Measurements from ENCODE around the gene FGR. TPM values are rescaled to one million over a fixed set of nuclear protein-coding genes. Genes with fewer than 3 reads are reported as not detected.

The FGR gene
- total RNA-seq, 1 donor from 2014 or later, result 15.3 TPM

DNA sequence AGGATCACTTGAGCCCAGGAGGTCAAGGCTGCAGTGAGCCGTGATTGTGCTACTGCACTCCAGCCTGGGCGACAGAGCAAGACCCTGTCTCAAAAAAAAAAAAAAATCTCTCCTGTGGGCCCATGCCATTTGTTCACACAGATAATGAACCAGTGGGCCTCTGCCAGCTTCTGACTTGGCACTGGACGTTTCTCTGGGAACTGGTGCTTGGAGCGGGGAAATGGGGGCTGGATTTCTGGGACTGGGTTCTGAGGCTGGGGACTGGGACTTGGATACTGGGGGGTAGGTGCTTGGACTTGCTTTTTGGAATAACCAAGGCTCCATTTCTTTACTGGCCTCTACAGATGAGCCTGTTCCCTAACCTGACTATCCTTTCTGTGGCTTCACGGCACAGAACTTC, 27.3 kb upstream of the FGR start:
- DNase-seq (ENCODE audit: low spot score) (no peak), ATAC-seq (no peak)
- intact Hi-C loops (cut with DNase I), result loop anchor here (2.0 kb wide), 1 partner anchor 53 kb away; no protein-coding TSS in a partner anchor

DNA sequence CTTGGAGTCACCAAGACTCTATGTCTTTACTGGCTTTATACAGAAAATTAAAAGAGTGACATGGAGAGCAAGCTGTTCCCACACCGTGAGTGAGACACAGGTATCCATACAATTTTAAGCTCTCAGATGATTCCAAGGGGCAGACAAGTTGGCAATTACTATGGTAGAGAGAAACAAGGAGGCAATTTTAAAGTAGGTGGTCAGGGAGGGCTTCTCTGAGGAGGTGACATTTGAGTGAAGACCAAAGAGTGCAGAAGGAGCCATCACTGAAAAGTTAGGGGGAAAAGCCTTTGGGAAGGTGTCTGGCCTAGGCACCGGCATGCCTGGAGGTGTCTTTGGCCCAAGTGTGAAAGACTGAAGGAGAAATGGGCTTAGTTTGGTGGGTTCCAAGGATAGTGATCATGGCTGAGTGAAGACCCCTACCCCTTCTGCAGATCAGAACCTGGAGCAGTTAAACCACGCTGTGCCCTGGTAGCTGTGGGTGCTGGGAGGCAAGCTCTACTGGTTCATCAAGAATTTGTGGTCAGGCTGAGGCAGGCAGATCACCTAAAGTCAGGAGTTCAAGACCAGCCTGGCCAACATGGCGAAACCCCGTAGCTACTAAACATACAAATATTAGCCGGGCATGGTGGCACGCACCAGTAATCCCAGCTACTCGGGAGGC, 26.6 kb upstream of the FGR start:
- intact Hi-C loops (cut with DNase I), result loop anchor here (2.0 kb wide), 1 partner anchor 53 kb away; no protein-coding TSS in a partner anchor
- DNase-seq (ENCODE audit: low spot score) (no peak), ATAC-seq (no peak)

DNA sequence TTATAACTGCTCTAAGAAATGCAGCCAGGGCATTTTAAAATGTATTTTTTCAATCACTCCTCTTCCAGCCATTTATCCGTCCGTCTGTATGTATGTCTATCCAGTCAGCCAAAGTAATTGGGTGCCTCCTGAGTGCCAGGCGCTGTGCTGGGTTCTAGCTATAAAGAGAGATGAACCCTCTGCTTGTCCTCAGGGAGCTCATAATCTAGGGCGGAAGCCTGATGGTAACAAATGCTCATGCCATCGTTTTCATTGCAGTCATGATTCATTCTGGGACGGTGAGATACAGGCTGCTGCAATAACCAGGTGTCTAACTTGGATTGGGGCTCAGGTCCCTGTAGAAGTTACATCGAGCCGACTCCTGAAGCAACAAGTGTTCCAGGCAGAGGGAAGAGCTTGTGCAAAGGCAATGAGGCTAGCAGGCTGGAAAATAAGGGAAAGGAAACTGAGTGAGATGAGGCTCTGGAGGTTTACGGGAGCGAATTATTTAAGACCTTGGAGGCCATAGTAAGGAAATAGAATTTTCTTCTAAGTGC, 25.4 kb upstream of the FGR start:
- DNase-seq (ENCODE audit: low spot score), result no peak
- ATAC-seq, result no peak
- intact Hi-C loops (cut with DNase I), result no loop called here

DNA sequence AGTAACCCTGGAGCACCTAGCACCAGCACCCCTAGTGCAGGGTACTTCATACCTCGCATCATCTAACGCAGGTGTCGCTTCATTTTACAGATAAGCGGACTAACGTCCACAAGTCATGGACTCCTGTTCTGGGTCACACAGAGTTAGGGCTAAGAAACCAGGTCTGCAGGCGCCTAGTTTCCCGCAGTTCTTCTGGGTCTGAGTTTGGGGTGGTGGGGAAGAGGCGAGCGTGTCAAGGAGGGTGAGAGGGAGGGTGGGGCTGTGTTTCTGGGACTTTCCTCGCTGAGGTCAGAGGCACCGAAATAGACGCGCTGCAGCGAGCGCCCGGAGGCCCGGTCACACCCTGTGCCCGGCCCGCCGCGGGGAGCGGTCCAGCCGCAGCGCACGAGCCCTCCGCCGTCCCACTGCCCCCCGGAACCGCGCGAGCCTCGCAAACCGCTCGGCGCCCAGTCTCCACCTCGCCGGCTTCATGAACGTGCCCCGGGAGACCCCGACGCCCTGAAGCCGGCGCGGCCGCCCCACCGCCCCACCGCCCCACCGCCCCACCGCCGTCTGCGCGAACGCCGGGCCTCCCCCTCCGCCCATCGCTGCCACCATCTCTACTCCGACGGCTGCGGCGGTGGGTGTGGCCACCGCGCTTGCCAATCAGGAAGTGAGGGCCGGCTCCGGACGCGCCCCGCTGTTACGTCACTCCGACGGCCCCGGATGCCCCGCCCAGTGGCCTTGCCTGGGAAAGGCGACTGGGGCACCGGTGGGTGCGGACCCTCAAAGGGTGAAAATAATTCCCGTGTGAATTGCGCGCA, 24.7 kb upstream of the FGR start:
- intact Hi-C loops (cut with DNase I), result no loop called here
- DNase-seq (ENCODE audit: low spot score) (peak; percentile 96), ATAC-seq (peak; percentile 91)

DNA sequence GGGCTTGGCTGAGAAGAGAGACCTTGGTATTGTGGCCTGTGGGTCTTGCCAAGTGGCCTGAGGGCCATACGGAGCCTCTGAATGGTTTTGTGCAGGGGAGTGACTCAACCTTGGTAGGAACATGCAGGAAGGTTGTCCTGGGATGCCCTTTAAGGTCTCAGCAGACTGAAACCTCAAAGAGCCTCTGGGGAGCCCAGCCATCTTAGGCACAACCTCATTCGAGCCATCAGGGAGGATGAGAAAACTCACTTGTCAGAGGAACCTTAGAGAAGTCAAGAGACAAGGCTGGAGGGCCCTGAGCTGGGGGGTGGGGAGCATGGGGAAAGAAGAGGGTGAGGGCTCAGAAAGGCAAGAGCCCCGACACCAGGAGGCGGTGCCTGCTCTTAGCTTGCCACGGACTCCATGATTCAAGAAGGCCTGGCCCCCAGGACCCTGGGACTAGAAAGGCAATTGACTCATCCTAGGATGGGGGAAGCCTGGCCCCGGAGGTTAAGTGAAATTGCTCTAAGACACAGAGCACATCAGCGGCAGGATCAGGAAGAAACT, 24.0 kb upstream of the FGR start:
- no peak for ATAC-seq
- no peak for DNase-seq (ENCODE audit: low spot score)
- intact Hi-C loops (cut with DNase I), result no loop called here

DNA sequence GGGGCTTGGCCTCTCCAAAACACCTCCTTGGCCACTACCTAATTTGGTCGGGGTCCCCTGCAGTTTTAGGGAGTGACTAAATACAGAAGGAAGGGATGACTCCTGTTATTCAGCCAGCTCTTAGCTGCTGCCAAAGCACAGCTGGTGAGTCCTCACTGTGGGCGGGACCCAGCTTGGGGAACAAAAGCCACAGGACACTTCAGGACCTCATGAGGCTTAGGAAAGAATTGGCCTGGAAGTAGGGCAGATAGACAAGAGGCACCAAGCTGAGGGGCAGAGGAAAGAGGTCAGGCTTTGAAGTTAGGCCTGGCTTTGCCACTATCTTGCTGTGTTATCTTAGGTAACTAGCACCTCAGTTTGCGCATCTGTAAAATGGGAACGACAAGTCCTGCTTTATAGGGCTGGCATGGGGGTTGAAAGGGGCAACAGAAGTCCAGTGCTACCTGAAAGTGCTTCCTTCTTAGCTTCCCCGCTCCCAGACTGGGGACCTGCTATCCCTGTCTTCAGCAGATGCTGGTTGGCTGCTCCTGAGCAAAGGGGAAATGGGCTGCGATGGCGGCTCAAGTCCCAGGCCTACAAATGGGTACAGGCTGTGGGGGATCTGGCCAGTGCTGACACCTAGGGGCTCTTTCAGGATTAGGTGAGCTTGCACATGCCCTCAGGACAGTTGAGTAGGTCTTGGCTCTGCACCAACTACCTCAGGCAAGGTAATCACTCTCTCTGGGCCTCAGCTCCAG, 21.3 kb upstream of the FGR start:
- intact Hi-C loops (cut with DNase I), result no loop called here
- ATAC-seq (peak; percentile 47), DNase-seq (ENCODE audit: low spot score) (no peak)

DNA sequence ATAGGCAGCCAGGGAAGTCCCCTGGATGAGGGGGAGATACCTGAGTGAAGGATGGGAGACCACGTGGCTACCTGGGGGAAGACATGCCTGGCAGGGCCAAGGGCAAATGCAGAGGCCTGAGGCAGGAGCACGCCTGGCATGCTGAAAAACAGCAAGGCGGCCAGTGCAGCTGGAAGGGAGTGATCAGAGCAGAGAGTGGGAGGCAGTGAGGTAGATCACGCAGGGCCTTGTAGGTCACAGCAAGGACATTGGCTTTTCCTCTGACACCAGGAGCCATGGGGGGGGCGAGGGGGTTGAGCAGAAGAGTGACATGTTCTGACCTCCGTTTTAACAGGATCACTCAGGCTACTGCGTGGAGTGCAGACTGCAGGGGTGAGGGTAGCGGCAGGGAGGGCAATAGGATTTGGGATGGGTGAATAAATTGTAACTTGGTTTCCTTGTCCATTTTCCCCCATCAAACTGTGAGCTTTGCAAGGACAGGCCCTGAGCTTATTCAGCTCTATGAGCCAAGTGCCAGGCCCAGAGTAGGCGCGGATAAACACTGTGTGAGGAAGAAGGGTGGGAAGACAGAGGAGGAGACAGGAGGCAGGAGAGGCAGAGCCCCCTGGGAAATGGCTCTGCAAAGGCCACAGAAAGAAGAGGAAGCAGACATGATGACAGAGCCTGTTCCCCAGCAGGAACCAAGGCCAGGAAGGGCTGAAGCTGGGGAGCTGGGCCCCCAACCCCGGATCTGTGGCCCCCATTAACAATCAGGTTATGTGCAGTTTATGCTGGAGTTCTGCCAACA, 20.4 kb upstream of the FGR start:
- intact Hi-C loops (cut with DNase I), result no loop called here
- ATAC-seq (no peak), DNase-seq (ENCODE audit: low spot score) (no peak)

DNA sequence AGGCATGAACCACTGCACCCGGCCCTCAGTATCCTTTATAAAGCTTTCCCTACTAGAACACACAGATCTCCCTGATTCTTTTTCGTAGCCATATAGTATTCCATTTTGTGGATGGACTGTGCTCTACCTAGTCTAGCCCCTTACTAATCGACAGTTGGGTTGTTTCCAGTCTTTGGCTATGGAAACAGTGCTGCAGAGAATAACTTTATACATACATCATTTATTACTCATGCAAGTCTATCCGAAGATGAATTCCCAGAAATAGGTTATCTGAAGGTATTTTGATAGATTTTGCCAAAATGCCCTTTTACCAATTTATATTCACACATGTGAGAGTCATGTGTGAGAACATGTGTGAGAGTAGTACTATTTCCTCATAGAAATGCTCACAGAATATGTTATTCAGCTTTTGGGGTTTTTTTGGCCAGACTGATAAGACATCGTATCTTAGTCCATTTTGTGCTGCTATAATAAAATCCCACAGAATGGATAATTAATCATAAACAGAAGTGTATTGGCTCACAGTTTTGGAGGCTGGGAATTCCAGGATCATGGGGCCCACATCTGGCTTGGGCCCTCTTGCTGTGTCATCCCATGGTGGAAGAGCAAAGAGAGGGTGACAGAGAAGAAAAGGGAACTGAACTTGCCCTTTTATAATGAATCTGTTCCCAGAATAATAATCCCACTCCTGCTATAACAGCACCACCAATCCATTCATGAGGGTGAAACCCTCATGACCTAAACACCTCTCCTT, 17.3 kb upstream of the FGR start:
- intact Hi-C loops (cut with DNase I), result no loop called here

DNA sequence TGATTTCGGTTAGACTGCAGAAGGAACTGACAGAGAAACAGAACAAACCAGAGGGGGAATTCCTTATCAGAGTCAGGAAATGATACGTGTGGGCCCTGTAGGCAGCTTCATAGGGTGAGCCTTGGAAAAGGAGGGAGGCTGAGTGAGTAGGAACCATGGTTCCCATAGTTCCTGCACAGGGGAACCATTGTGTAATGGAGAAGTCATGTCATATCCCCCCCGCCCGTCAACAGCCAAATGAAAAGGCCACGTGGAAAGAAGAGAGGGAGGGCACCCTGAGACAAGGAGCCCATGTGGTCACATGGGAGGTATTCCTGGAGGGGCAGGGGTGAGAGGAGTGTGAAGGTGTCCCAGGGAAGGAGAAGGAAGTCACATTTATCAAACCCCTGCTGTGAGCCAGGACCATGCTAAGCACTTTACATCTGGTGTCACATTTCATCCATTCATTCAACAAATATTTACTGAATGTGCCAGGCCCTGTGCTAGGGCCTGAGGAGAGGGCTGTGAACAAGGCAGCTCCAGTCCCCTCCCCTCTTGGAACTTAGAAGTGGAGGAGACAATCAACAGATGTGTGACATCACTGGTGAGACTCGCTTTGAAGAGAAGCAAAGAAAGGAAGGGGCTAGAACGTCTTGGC, 15.7 kb upstream of the FGR start:
- ATAC-seq, result peak; percentile 54
- intact Hi-C loops (cut with DNase I), result no loop called here
- DNase-seq (ENCODE audit: low spot score), result no peak

More for the DNA sequence above, 17.3 kb upstream of the FGR start:
- no peak for ATAC-seq
- no peak for DNase-seq (ENCODE audit: low spot score)

DNA sequence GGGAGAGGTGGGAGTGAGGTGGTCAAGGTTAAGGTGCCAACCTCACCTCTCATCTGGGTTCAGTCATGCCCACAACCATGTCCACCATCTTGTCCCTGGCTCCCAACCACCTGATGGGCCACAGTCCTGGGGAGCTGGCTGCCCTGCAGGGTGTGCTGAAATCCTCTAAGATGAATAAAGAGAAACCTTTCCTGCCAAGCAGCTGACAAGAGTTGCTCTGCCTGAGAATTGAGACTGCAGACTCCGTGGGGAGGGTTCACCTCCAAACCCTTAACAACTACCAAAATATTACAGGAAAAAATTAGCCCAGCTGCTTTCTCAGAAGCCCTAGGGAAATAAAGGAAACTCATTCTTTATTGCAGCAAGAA, 15.2 kb upstream of the FGR start:
- DNase-seq (ENCODE audit: low spot score) (no peak), ATAC-seq (no peak)
- intact Hi-C loops (cut with DNase I), result no loop called here

DNA sequence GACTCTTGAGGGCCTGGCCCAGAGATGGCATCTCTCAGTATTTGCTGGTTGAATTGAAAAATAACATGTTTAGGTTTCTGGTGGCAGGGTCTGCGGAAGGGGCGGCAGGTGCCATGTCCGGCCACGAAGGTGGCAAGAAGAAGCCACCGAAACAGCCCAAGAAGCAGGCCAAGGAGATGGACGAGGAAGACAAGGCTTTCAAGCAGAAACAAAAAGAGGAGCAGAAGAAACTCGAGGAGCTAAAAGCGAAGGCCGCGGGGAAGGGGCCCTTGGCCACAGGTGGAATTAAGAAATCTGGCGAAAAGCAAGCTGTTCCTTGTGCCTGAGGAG, 14.3 kb upstream of the FGR start:
- intact Hi-C loops (cut with DNase I), result no loop called here
- no peak for ATAC-seq
- DNase-seq (ENCODE audit: low spot score), result no peak

DNA sequence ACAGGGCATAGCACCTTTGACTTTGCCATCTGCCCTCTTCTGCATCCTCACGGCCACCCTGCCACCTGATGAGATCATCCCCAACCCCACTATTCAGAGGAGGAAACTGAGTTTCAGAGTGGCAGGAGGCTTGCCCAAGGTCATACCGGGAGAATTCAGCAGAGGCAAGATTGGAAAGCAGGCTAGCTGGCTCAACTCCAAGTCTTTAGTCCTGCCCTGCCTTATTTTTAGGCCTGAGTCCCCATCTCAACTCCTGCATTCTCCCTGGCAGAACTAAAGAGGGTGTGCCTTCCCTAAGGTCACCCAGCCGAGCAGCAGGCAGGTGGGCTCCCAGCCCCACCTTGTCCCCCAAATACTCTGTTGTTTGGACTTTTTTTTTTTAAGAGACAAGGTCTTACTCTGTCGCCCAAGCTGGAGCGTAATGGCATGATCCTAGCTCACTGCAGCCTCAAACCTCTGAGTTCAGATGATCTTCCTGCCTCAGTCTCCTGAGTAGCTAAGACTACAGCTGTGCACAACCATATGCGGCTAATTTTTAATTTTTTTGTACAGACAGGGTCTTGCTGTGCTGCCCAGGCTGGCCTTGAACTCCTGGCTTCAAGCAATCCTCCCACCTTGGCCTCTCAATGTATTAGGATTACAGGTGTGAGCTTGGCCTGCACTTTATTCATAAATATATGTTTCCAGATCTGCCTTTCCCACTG, 13.8 kb upstream of the FGR start:
- no peak for ATAC-seq
- DNase-seq (ENCODE audit: low spot score), result no peak
- intact Hi-C loops (cut with DNase I), result no loop called here

DNA sequence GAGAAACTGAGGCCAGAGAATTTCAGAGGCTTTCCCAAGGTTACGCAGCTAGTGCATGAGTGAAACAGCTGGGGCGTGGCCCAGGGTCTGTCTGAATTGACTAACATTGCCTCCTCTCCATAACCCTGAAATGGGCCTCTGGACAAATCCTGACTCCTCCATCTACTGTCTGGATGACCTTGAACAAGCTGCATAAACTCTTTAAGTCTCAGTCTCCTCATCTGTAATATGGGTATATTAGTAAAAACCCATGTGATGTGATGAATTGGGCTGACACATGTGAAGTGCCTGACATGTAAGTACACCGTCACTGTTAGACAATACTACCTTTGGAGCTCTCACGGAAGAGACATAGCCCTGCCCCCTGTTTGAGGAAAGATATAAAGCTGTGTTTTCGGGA, 12.3 kb upstream of the FGR start:
- no peak for DNase-seq (ENCODE audit: low spot score)
- intact Hi-C loops (cut with DNase I), result no loop called here
- ATAC-seq, result no peak

DNA sequence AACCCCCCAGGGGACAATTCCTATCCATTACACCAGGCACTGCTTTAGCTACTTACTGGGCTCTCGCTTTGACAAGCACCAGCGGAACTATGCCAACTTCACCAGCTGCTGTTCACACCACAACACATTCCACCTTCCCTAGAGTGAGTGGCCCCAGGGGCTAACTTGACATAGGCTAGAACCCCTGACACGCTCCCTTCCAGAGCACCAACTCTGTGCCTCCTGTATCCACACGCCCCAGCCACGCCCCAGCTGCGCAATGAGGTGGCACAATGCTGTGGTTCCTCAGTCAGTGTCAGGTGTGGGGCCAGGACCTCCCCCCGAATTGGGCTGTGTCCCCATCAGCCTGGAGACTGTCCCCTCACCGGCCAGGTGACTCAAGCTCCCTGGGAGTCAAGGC, 11.7 kb upstream of the FGR start:
- intact Hi-C loops (cut with DNase I), result no loop called here
- DNase-seq (ENCODE audit: low spot score), result no peak
- no peak for ATAC-seq

DNA sequence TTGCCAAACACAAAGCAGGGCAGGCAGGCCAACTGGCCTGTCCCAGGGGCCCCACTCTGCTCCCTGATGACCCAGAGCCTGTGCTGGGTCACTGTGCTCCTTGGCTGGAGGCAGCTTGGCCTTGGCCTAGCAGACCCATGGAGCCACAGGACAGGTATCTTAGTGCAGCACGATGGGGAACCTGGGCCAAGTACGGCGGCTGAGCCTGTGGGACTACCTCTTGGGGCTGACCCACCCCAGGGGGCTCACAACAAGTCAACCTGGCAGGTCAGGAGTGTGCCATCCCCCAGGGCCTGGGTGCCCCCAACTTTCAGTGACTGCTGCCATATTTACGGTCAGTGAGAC, 10.1 kb upstream of the FGR start:
- DNase-seq (ENCODE audit: low spot score), result no peak
- intact Hi-C loops (cut with DNase I), result no loop called here
- no peak for ATAC-seq

DNA sequence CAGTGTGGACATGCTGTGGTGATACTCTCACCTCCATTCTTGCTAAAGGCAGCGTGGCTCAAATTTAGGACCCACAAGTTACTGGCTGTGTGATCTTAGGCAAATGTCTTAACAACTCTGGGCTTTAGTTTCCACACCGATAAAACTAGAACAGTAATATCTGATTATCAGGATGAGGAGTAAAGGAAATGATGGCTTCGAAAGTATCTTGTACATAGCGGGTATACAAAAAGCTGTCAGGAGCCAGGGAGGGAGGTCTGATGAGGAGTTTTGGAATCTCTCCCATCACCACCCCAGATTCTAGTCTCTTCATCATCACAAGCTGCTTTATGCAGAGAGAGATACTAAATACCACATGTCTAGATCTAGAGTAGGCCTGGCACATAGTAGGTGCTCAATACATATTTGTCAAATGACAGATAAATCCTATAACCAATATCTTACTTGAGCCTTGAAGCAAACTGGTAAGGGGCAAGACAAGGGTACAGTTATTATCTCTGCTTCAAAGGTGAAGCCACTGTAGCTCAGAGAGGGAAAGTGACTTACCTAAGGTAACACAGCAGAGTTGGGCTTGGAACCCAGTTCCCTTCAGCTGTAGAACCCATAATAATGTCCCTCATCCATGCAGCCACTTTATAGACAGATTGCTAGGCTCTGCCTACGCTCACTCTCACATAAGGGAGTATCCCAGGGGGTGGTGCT, 9.5 kb upstream of the FGR start:
- DNase-seq (ENCODE audit: low spot score) (no peak), ATAC-seq (no peak)
- intact Hi-C loops (cut with DNase I), result no loop called here

All from sciatic nerve (tissue), 2 donors.